GM23248 (cell line): Measurements from ENCODE around the gene TRPM2.

Experiments used
- EZH2 ChIP-seq: fragments of 200-600 bp; sonication (generic); IDR thresholded peaks from 2 replicates; pipeline ENCODE4 v1.6.1; 2018; ENCODE audit warnings: antibody characterized with exemption, mild to moderate bottlenecking; ENCODE audit not compliant: insufficient read depth, poor library complexity, severe bottlenecking
- EZH2phosphoT487 ChIP-seq: fragments of 200-600 bp; sonication (generic); IDR thresholded peaks from 2 replicates; pipeline ENCODE4 v1.6.1; 2018; ENCODE audit warnings: antibody characterized with exemption, moderate library complexity, mild to moderate bottlenecking, low read depth; ENCODE audit not compliant: insufficient read depth

DNA sequence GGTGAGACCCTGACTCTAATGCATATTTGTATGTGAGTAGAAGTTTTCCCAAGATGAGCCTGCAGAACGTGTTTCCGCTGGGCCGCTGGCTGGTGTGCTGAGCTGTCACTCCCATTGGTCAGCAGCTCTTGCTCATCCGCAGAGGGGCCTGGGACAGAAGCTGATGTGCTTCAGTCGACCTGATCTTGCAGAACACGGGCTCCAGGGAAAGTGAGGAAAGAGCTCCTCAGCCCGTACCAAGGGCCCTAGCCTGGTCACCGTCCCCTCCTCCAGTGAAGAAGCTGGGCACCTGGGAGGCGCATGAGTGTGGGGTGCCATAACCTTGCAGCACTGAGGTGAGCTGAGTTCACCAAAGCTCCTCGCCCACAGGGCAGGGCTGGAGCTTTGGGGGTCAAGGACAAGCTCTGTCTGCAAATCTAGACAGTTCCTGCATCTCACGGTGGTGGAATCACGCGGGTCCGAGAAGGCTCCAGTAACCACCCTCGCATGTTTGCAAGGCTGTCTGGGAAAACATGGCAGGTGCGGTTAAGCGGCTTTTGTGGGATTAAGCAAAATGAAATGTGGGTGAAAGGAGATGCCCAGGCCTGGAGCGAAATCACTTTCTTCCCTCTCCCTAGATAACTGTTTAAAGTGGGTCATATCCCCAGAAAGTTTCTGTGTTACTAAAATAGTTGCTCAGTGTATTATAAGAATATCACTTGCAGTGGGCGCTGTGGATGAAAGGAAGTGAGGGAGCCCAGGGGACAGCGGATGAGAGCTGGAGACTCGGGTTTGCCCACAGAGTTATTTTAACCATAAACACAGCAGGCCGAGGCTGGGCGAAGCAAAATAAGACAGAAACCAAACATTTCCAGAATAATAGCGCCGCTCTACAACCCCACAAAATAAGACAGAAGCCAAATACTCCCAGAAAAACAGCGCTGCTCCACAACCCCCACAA is 68.8 kb downstream of the TRPM2 start:
- TF ChIP-seq EZH2, result no peak
- TF ChIP-seq EZH2phosphoT487, result no peak
